HS-5 (cell line): ENCODE measurements around the gene CAMK1G.
A peak's percentile ranks its signal among the peaks of the same experiment; 100 is the strongest.

ENCODE experiments used
- DNase-seq: peaks from one replicate; pipeline ENCODE4 v3.0.0-alpha.2; 2012; ENCODE audit warnings: low read depth

Gene CAMK1G

GRCh38 chr1:209565759-209566678 is 17.5 kb upstream of the CAMK1G start:
- no peak for DNase-seq

GRCh38 chr1:209567698-209568175 is 15.8 kb upstream of the CAMK1G start:
- no peak for DNase-seq

DNA sequence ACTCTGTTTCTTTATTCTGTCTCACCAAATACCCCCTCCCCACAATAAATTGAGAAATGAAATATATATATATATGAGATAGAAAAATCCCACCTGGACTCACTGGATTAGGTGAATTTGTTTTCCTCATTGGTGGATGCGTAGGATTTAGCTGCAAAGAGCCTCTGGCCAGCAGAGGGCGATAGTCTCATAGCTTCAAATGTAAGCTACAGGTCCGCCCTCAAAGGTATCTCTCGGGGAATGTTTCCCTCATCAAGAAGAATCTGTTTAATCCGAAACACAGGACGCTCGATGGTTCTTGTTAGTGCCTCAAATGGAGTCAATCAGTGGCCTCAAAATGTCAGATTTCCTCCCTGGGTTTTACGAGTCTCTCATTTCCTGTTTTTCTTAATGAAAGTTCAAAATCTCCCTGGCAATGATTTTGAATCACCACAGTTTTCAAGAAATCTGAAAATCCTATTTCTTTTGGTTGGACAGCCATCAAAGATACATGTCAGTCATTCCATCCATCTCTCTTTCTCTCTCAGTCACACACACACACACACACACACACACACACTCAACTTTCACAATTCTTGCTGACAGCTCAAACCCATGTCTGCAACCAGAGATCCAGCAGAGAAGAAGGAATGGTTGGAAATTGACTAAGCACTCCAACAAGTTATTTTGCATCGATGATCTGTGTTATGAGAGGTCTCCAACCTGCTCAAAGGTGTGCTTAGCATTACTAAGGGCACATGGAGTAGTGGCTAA is 13.9 kb upstream of the CAMK1G start:
- DNase-seq, result no peak

DNA sequence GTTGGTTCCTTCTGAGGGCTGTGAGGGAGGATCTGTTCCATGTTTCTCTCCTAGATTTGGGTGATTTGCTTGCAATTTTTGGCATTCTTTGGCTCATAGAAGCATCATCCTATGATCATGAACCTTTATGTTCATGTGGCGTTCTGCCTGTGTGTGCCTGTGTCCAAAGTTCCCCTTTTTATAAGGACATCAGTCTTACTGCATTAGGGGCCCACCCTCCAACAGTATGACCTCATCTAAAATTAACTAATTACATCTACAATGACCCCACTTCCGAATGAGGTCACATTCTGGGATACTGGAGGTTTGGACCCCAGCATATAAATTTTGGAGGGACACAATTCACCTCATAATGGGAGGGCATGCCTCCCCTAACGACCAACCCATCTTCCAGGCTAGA is 12.8 kb upstream of the CAMK1G start:
- DNase-seq, result no peak

- no peak for DNase-seq
Measured at GRCh38 chr1:209576392-209577197, 6.9 kb upstream of the CAMK1G start.

GRCh38 chr1:209577346-209577745 is 6.2 kb upstream of the CAMK1G start:
- peak; percentile 65 for DNase-seq

- no peak for DNase-seq
Measured at GRCh38 chr1:209580577-209580976, 2.9 kb upstream of the CAMK1G start.

- DNase-seq, result no peak
Measured at GRCh38 chr1:209584231-209584672, 738 bp downstream of the CAMK1G start.

GRCh38 chr1:209585197-209585596 is 1.7 kb downstream of the CAMK1G start:
- no peak for DNase-seq

- no peak for DNase-seq
Measured at GRCh38 chr1:209585672-209586071, 2.2 kb downstream of the CAMK1G start.

- DNase-seq, result no peak
Measured at GRCh38 chr1:209586221-209586740, 2.8 kb downstream of the CAMK1G start.

GRCh38 chr1:209587789-209588188 is 4.3 kb downstream of the CAMK1G start:
- DNase-seq, result no peak

DNA sequence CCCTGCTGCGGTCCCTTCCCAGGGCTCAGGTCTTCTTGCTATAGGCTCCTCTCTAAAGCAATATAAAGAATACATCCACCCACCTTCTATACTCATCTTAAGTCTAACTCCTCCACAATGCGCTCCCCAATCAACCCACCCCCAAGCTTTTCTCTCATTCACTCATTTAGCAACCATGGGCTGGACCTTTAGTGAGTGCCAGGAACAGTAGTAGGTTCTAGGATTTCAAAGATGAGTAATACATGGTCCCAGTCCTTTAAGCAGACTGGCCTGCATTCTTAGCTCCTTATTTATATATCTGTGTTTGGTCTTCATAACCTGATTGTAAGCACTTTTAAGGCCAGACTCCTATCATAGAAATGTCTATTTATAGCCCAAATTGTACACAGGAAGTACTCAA is 5.9 kb downstream of the CAMK1G start:
- DNase-seq, result no peak

DNA sequence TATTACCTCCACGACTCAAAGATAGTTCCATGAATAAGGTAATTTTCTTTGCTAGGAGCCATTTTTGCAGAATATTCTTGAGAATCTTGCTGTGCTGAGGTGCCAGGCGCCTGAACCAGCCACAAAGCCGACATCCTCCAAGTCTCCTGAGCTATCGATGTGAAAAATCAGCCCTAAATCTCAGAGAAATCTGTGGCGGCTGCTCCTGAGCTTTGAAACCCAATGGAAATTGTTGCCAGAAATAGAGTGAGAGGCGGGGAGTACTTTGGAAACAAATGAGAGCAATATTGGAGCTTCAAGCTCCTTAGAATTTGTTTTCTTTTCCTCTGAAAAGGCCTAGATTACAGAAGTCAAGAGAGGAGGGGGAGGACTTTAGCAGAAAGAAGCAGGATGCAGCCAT is 6.3 kb downstream of the CAMK1G start:
- DNase-seq, result no peak

GRCh38 chr1:209590405-209590804 is 6.9 kb downstream of the CAMK1G start:
- no peak for DNase-seq

GRCh38 chr1:209593747-209594146 is 10.2 kb downstream of the CAMK1G start:
- DNase-seq, result no peak

GRCh38 chr1:209594440-209594839 is 10.9 kb downstream of the CAMK1G start:
- DNase-seq, result no peak

GRCh38 chr1:209595028-209595427 is 11.5 kb downstream of the CAMK1G start:
- no peak for DNase-seq

GRCh38 chr1:209595599-209596285 is 12.2 kb downstream of the CAMK1G start:
- DNase-seq, result no peak

DNA sequence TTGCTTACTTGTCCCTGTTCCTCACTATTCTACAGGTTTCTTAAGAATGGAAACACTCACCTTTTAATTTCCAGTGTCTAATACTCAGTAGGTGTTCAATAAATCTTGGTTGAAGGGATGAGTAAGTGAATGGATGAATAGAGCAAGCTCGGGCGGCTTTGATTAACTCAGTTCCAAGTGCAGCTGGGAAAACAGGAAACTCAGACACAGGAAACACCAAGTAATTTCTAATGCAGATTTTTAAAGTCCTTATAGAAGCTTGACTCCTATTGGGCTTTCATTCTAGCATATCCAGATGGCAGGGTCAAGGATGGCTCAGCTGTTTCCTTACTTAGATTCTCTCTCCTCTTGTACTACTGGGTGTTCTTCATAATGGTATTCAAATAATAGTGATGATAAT is 14.0 kb downstream of the CAMK1G start:
- DNase-seq, result no peak

DNA sequence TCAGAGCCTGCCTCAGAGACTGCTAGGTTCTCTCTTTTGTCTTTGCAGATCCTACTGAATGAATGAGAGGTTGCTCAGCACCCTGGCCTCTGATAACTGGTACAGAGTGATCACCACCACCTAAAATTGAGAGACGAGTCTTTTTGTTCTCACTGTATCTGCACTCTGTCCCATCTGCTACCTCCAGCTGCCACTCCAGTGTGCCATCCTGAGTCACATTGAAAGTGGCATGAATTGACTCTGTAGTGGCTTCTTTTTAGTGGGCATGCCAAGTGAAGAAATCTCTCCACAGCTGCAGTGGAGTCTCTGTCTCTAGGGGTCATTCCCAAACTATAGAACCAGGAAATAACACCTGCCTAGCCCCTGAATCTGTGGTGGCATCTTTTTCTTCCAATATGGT is 14.7 kb downstream of the CAMK1G start:
- no peak for DNase-seq
